ENCODE measurements around the gene DAGLB.

The DAGLB gene

DNA sequence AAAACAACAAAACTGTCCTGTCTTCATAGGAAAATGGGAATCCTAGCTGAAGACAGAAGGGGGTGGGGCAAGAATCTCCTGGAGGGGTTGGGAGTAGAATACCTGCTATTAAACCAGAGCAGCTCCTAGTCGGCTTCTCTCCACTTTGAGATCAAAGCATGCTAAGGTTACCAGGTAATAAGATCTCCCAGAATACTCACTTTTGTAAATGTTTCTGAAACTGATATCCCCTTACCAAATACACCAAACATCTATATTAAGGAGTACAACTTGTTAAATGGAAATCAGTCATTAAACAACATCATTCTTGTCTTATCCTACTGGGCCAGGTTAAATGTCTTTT is 29.5 kb upstream of the DAGLB start:
- peaks cover 6% of the 10 kb centered on the region for H3K4me1 ChIP-seq (ENCODE audit: low read length)
- H2AFZ ChIP-seq (ENCODE audit: low read length), result no peak overlapping the region
- TF ChIP-seq, protein P1, sequence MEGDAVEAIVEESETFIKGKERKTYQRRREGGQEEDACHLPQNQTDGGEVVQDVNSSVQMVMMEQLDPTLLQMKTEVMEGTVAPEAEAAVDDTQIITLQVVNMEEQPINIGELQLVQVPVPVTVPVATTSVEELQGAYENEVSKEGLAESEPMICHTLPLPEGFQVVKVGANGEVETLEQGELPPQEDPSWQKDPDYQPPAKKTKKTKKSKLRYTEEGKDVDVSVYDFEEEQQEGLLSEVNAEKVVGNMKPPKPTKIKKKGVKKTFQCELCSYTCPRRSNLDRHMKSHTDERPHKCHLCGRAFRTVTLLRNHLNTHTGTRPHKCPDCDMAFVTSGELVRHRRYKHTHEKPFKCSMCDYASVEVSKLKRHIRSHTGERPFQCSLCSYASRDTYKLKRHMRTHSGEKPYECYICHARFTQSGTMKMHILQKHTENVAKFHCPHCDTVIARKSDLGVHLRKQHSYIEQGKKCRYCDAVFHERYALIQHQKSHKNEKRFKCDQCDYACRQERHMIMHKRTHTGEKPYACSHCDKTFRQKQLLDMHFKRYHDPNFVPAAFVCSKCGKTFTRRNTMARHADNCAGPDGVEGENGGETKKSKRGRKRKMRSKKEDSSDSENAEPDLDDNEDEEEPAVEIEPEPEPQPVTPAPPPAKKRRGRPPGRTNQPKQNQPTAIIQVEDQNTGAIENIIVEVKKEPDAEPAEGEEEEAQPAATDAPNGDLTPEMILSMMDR (IDR thresholded peaks at IDR 0.05; ENCODE audit: low read length), result no peak
- TF ChIP-seq EZH2 (optimal IDR thresholded peaks at IDR 0.05; ENCODE audit: low read depth, low read length), result no peak
- TF ChIP-seq EZH2phosphoT487 (IDR thresholded peaks at IDR 0.05; ENCODE audit: low read length), result no peak
- H3K27me3 ChIP-seq (replicated peaks; ENCODE audit: insufficient read depth, low read length), result no peaks in the 10 kb centered on the region
- H3K79me2 ChIP-seq (ENCODE audit: low read length), result peaks cover 98% of the 10 kb centered on the region
- no peak overlapping the region for H3K4me2 ChIP-seq (ENCODE audit: low read depth, low read length)
- no peak overlapping the region for H3K9ac ChIP-seq (ENCODE audit: low read length)
- no peaks in the 10 kb centered on the region for H3K9me3 ChIP-seq (replicated peaks; ENCODE audit: insufficient read depth, low read length)
- DNase-seq, result no peak
- peaks cover 5% of the 10 kb centered on the region for H3K36me3 ChIP-seq (replicated peaks; ENCODE audit: insufficient read depth, low read length)
- no peaks in the 10 kb centered on the region for H3K9me2 ChIP-seq (replicated peaks; ENCODE audit: insufficient read depth, low read length)
- H3K4me3 ChIP-seq (ENCODE audit: low read length), result no peak overlapping the region
- no peaks in the 10 kb centered on the region for H3F3A ChIP-seq (ENCODE audit: insufficient read depth, low read length)
- H4K20me1 ChIP-seq (ENCODE audit: insufficient read depth, low read length), result peaks cover 42% of the 10 kb centered on the region
- H3K27ac ChIP-seq (ENCODE audit: low read length), result no peak overlapping the region

DNA sequence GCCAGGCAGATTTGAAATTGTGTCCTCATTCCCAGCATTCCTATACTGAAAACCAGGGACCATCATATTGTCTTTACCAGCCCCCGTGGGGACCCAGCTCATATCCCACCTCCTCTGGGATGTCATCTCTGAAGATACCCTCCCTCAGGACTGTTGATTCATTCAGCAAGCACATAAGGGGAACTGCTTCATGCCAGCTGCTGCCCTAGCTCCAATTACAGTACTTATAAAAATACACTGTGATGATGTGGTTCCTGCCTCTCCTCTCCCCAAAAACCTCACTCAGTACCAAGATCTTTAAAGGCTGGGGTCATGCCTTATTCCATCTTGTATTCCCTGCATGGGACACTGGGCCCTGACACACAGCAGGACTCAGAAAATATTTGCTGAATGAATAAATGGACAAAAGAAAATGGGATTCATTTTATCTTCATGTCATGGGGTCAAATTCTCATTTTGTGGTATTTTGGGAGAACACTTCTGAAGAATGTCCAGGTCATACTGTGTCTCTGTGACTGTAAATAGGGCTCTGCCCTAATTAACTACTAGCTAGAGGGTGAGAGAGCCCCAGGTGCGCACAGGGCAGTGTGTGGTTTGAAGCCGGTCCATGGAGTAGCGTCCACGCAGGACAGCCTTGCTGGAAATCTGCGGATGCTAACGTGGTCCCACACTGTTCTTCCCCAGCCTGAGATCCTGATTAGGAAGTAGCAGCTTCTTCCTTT is 29.0 kb upstream of the DAGLB start:
- no peaks in the 10 kb centered on the region for H3K27me3 ChIP-seq (replicated peaks; ENCODE audit: insufficient read depth, low read length)
- H3K4me2 ChIP-seq (ENCODE audit: low read depth, low read length), result no peak overlapping the region
- peaks cover 8% of the 10 kb centered on the region for H3K36me3 ChIP-seq (replicated peaks; ENCODE audit: insufficient read depth, low read length)

DNA sequence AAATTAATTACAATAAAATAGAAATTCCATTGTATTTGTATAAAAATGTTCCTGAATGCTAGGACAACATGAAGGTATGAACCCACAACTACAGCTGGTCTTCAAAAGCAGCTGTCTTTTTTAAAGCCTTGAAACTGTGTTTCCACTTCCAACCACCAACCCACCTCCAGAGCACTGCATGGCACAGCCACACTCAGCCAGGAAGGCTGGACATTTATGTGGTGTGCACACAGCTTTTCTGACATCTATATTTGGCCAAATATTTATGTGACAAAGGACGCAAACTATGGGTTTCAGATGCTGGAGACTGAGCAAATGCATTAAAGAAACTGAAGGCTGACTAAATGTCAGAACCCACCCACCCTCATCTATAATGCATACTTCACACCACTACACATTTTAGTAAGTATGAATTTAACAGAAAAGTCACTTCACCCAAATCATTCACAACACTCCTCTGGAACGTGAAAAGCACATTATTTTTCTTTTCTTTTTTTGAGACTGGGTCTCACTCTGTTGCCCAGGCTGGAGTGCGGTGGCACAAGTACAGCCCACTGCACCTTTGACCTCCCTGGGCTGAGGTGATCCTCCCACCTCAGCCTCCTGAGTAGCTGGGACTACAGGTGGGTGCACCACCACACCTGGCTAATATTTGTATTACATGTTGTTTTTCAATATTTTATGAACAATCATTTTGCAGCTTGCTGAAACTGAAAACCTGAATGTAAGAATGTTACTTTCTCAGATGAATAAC is 27.9 kb upstream of the DAGLB start:
- peaks cover 8% of the 10 kb centered on the region for H3K36me3 ChIP-seq (replicated peaks; ENCODE audit: insufficient read depth, low read length)
- no peaks in the 10 kb centered on the region for H3K27me3 ChIP-seq (replicated peaks; ENCODE audit: insufficient read depth, low read length)
- peaks cover 90% of the 10 kb centered on the region for H3K79me2 ChIP-seq (ENCODE audit: low read length)
- H3K9me2 ChIP-seq (replicated peaks; ENCODE audit: insufficient read depth, low read length), result no peaks in the 10 kb centered on the region
- no peaks in the 10 kb centered on the region for H3K9me3 ChIP-seq (replicated peaks; ENCODE audit: insufficient read depth, low read length)
- H3K4me3 ChIP-seq (ENCODE audit: low read length), result no peak overlapping the region
- peaks cover 40% of the 10 kb centered on the region for H4K20me1 ChIP-seq (ENCODE audit: insufficient read depth, low read length)
- no peak for TF ChIP-seq EZH2phosphoT487 (IDR thresholded peaks at IDR 0.05; ENCODE audit: low read length)
- TF ChIP-seq, protein P1 (IDR thresholded peaks at IDR 0.05; ENCODE audit: low read length), result no peak
- H2AFZ ChIP-seq (ENCODE audit: low read length), result no peak overlapping the region
- H3K4me1 ChIP-seq (ENCODE audit: low read length), result 0 out of 2 replicates have a peak, but pooled peaks cover 4% of the 10 kb centered on the region
- no peak overlapping the region for H3K27ac ChIP-seq (ENCODE audit: low read length)
- no peaks in the 10 kb centered on the region for H3F3A ChIP-seq (ENCODE audit: insufficient read depth, low read length)
- no peak for DNase-seq
- H3K4me2 ChIP-seq (ENCODE audit: low read depth, low read length), result no peak overlapping the region
- H3K9ac ChIP-seq (ENCODE audit: low read length), result no peak overlapping the region

More for the DNA sequence above, 29.0 kb upstream of the DAGLB start:
- Histone ChIP-seq H3K4me3 (ENCODE audit: low read length) (no peak overlapping the region), H3K9ac (ENCODE audit: low read length) (no peak overlapping the region), H3K27ac (ENCODE audit: low read length) (no peak overlapping the region), H3F3A (ENCODE audit: insufficient read depth, low read length) (no peaks in the 10 kb centered on the region), H3K4me1 (ENCODE audit: low read length) (0 out of 2 replicates have a peak, but pooled peaks cover 4% of the 10 kb centered on the region), H3K9me3 (replicated peaks; ENCODE audit: insufficient read depth, low read length) (no peaks in the 10 kb centered on the region), H3K79me2 (ENCODE audit: low read length) (peaks cover 96% of the 10 kb centered on the region), H3K9me2 (replicated peaks; ENCODE audit: insufficient read depth, low read length) (no peaks in the 10 kb centered on the region), H4K20me1 (ENCODE audit: insufficient read depth, low read length) (peaks cover 40% of the 10 kb centered on the region), H2AFZ (ENCODE audit: low read length) (no peak overlapping the region)
- TF ChIP-seq, protein P1 (IDR thresholded peaks at IDR 0.05; ENCODE audit: low read length), result no peak
- TF ChIP-seq EZH2 (optimal IDR thresholded peaks at IDR 0.05; ENCODE audit: low read depth, low read length) (no peak), EZH2phosphoT487 (IDR thresholded peaks at IDR 0.05; ENCODE audit: low read length) (no peak)
- DNase-seq, result no peak
